Hindlimb muscle (tissue), 1 donor: ENCODE data around the gene HRH3. TPM values are rescaled to one million over a fixed set of nuclear protein-coding genes. Genes with fewer than 3 reads are reported as not detected.

Source experiments
- DNase-seq: peaks from one replicate; pipeline ENCODE4 v3.0.0-alpha.2; 2013
- polyA plus RNA-seq: library from polyadenylated mRNA; unstranded; fragments of 120-200 nt; gene quantifications from one replicate; pipeline ENCODE4 v1.2.1, GENCODE V29; 2013; ENCODE audit not compliant: insufficient read length

The HRH3 gene
- polyA plus RNA-seq, 1 donor = 2.2 TPM

GRCh38 chr20:62215020-62215990, 4.8 kb downstream of the HRH3 start:
- no peak for DNase-seq

GRCh38 chr20:62214067-62214466, 6.0 kb downstream of the HRH3 start:
- DNase-seq = no peak

DNA sequence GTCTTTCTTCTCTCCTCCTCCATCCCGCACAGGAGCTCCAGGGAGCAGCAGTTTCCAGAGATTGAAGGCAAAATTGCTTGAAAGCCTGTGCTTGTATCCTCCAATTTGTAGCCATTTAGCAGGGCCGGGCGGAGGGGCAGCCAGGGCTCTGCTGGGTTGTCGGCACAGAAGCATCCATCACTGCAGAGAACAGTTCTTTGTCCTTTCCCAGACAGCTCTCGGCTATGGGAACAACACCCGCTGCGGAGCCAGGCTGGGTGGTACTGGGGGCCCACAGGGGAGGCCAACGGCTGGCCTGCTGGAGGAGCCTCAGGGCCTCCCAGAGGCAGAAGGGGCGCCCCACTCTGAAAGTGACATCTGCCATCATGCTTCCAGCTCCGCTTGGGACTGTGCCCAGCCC, 7.8 kb downstream of the HRH3 start:
- no peak for DNase-seq

DNA sequence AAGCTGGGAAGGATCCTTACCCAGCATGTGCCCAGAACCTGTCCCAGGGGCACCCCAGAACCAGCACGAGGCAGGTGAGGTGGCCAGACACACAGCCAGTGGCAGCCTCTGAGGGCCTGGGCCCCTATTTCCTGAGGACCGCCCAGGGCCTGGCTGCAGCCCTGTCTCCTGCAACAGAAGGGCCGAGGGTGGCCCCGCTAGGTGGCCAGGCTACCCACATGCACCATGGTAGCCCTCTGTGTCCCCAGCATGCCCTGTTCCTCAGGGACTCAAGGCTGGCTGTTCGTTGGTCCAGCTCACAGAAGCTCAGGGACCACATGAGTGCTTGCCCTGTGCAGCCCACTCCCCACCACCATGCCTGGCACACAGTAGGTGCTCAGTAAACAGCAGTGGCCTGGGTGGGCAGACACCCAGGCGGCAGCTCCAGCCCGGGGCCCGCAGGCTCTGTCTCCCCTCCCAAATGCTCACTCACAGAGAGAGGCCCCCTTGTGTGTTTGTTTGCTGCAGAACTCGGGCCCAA, 8.2 kb downstream of the HRH3 start:
- no peak for DNase-seq

DNA sequence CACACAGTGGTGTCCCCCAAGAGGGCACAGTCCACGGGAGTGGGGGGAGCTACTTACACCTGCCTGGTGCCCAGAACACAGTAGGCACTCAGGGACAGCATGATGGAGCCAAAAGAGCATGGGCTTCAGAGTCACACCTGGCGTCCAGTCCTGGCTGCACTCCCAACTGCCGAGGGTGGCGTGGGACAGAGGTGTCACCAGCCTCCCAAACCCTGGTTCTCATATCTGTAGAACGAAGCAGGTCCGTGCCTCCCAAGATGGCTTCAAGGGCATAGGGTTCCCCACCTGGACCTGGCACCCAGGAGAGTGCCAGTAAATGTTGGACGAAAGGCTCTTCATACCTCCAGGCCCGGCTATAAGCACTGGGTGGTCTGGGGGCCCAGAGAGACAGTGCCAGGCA, 8.9 kb downstream of the HRH3 start:
- no peak for DNase-seq

DNA sequence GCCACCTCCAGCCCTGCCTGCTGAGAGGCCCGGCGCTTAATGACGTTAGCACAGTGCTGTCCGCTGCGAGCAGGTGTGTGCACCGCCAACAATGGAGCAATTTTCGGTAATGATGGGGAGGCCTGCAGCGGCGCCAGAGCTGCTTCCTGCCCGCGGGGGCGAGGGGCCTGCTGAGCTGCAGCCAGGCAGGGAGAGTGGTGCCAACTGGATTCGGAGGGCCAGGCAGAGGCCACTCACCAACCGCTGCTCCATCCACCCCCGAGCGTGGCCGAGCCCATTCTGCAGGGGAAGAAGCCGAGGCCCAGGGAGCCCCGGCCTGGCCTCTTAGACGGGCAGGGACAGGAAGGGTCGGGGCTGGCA, 9.6 kb downstream of the HRH3 start:
- no peak for DNase-seq

GRCh38 chr20:62209850-62210495, 10.1 kb downstream of the HRH3 start:
- no peak for DNase-seq

DNA sequence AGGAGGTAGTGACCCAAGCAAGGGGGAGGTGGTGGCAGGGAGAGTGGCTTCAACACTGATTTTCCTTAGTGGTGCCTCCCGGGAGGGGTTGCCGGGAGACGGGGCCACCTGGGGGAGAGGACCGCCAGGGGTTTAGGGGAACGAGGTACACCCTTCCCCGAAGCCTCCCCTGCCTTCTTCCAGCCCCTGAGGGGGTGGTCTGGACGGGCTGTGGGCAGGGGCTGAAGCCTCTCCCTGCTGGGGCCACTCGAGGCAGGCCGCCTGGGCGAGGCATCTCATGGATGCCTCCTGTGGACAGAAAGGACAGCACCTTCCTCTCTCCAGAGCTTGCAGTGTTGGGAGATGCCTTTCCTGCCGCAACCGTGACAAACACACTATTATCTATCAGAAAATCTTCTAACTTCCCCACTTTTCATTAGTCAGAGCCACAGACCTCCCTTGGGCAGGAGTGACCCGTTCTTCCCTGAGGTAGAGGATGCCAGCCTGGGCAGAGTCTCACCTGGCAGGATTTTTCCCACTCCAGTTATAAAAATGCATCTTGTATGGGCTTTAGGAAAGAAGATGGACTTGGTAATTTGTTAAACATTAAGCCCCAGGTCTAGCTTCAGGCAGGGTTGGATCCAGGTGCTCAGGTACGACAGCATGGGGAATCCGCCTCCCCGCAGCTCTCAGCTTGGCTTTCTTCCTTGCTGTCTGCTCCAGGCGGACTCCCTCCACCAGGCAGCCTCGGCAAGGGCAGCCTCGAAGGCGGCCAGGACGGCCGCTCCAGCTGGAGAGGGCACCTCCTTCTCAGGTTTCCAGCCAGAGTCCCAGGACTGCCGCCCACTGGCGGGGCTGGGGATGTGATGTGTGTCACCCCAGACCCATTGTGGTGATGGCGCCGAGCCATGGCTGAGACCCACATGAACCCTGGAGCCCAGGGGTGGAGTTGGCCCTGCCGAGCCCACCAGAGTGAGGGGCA, 11.0 kb downstream of the HRH3 start:
- no peak for DNase-seq

DNA sequence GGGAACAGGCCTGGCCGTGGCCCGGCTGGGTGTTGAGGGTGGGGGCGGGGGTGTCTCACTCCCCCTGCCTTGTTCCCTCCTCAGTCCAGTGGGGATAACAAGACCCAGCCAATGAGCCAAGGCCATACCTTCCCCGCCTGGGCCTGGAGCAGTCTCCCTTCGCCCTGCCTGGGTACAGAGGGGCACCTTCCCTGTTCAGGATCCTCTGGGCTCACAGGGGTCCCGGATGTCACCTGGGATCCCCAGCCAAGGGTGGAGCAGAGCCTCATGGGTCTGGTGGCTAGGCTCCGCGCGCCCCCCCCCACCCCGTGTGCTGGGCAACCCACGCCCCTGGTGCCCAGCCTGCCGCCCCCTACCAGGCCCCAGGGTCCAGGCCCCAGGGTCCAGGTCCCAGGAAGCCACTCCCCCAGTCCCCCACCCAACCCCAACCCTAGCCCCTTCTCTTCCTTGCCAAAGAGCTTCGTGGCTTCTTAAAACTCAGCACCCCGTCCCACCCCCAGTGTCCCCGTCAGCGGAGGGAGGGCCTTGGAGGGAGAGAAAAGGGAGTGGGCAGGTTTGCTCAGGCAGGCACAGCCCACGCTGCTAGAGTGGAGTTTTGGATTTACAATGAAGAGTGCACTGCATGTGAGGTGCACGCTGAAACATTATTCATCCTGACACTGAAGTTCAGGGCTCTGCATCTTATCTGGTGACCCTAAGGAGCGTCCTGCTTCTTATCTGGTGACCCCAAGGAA, 11.8 kb downstream of the HRH3 start:
- DNase-seq = no peak

DNA sequence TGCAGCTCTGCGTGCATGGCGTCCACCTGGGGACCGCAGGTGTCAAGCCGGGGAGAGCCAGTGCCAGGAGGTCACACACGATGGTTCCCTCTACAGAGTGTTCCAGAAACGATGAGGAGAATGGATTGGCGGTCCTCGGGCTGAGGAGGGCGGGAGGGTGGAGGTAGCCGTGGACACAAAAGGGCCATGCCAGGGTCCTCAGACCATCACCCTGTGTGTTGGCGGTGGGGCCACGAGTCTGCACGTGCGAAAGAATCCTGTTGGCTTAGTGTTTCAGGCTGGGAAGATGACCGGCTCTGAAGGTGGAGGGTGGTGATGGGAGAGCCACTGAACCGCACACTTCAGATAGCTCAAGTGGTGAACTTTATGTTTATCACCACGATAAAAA, 13.7 kb downstream of the HRH3 start:
- no peak for DNase-seq

DNA sequence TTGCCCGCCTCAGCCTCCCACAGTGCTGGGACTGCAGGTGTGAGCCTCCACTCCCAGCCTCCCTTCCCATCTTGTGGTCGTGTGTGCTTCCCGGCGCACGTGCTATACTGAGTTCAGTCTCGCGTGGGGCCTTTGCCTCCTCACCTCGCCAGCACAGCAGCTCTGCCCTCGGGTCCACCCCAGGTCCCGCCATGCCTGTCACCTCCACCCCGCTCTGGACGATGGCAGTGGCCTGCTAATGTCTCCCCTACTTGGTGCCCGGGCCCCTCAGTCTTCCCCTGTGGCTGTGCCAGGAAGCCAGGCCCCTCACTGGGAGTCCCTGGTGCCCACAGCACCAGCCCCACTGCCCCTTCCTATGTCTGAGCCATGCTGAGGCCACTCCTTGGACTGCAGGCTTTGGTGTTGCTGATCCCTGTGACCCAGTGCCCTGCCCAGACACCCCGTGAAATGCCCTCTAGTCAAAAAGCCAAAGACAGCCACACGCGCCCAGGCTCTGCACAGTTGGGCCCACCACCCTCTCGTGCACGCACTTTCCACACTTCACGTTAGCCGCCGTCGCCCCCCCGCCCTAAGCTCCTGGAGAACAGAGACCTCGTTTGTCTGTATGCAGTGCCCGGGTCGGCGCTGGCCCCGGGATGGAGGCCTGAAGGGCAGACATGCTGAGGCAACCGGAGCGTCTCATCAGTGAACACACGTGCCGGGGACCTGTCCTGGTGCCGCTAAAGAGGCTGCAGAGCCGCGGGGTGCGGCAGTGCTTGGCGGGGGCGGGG, 14.3 kb downstream of the HRH3 start:
- DNase-seq = no peak

DNA sequence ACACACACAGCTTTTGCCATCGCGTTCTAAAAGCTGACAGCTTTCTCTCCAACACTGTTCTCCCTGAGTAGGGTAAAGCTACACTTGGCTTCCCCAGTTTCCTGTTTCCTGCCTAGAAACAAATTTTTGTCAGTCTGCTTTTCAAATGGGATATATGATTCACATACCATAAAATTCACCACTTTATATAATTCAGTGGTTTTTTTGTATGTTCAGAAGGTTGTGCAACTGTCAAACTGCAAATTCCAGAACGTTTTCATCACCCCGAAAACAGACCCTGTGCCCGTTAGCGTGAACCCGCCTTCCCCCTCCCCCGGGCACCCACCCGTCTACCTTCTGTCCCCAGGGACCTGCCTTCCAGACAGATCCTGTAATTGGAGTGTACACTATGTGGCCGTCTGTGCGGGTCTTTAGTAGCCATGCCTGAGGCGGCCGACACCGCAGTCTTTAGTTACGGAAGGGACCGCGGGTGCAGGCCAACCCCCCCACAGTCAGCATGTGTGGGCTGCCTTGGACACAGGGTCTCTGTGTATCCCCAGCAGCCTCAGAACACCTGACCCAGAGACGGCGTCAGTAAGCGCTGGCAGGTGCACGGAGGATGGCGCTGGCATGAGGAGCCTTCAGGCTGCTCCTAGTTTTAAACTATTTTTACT, 16.6 kb downstream of the HRH3 start:
- no peak for DNase-seq

DNA sequence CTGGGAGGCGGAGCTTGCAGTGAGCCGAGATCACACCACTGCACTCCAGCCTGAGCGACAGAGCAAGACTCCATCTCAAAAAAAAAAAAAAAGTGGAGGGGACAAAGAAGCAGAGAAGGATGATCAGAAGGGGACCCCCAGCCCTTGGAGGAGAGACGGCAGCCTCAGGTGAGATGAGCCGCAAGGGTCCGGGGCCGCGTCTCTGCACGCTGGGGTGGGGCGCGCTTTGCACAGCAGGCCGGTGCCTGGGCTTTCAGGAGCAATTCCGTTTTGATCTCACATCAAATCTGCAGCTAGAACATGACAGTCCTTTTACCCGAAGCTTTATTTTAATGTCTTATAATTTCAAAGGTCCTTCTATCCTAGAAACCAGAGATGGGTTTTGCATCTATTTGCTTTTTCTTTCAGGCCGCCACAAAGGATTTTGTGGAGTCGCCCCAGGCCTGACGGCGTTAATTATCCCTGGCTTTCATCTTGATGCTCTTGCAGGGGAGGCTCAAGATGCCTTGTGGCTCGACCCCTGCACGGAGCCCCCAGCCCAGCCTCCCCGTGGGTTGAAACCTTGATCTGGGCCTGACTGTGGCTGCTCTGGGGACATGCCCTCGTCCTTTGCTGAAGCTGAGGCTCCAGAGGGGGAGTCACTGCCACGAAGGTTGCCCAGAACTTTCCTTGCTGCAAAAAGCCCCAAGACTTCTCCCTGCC, 17.3 kb downstream of the HRH3 start:
- no peak for DNase-seq

GRCh38 chr20:62202083-62202395, 18.0 kb downstream of the HRH3 start:
- no peak for DNase-seq

DNA sequence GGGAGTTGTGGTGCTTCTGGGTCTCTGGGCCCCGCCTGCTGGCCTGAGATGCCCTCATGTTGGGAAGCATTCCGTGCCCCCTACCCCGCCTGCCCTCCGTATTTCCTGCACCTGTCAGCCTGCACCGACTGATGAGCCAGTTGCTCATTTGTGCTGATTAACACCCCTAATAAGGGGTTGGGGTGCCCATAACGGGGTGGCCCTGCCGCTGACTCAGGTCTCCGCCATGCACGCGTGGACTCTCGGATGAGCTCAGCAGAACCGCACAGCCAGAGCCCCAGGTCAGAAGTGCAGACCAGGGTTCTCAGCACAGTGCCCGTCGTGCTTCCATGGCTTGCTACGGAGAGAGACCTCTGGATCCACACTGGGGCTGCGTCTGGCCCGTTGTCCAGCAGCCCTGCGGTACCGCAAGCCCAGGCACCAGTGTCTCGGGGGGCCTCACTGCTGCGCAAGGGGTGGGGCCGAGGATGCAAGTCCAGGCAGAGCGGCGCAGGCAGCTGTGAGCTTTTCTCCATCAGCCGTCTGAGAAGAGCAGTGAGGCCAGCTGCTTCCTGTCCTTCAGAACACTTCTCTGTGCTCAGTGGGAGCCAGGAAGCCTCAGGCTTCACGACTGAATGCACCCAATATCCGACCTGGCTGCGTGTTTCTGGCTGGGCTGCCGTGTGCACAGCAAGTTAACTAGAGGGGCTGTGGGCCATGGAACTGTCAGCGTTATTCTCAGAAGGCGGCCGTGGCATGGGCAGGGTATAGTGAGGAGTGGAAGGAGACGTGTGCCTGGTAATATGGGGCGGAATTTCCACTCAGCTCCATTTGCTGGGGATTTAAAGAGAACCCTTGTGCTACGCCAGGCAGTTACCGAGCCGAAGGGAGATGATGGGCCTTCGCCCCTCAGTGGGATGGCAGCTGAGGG, 18.6 kb downstream of the HRH3 start:
- DNase-seq = no peak

DNA sequence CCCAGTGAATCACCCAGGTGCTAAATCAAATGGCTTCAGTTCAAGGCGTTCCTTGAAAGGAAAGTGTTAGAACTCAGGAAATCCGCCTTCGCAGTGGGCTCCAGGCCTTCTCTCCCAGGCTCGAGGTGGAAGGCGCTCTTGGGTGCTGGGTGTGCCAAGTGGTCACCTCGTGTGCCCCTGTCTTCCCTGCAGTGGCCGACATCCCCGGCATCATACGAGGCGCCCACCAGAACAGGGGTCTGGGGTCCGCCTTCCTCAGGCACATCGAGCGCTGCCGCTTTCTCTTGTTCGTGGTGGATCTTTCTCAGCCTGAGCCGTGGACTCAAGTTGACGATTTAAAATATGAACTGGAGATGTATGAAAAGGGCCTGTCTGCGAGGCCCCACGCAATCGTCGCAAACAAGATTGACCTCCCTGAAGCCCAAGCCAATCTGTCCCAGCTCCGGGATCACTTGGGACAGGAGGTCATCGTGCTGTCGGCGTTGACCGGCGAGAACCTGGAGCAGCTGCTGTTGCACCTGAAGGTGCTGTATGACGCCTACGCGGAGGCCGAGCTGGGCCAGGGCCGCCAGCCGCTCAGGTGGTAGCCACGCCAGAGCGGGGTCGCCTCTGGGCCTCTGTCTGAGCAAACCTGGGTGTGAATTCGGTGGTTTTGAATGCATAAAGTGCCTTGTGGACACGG, 19.4 kb downstream of the HRH3 start:
- no peak for DNase-seq

DNA sequence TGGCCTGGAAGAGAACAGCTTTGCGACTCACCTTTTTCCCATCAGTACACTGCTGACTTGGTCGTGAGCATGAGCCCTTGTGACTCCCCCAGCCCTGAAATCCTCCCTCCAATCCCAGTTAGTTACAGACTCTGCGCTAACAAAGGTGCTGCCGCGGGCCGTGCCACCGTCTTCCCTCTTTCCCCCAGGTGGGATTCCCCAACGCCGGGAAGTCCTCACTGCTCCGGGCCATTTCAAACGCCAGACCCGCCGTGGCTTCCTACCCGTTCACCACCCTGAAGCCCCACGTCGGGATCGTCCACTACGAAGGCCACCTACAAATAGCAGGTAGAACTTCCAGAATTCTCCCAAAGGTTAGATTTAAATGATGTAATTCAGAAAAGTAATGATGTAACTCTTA, 21.1 kb downstream of the HRH3 start:
- no peak for DNase-seq

DNA sequence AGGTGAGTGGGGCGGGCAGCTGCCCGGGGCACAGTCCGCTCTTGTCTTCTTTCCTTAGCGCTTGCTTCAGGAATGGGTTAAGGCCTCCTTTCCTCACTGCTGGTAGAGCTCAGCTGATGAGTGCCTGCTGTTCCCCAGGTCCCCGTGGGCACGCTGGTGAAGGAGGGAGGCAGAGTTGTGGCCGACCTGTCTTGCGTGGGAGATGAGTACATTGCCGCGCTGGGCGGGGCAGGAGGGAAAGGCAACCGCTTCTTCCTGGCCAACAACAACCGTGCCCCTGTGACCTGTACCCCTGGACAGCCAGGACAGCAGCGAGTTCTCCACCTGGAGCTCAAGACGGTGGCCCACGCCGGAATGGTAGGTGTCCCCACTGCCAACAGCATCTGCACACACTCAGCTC, 21.6 kb downstream of the HRH3 start:
- no peak for DNase-seq
